GM19467 (cell line): Measurements from ENCODE around the gene COG7.
"Not testable (repeated sequence)": the region's sequence is repeated elsewhere in the genome, so short reads cannot be mapped to it uniquely, and the experiment has no call there.

Experiments used
- ATAC-seq: cut with Tn5 transposase; IDR thresholded peaks from one replicate; pipeline ENCODE4 v1.9.1; 2021; ENCODE audit warnings: mild to moderate bottlenecking, moderate library complexity; ENCODE audit not compliant: unreplicated experiment

COG7 gene

GRCh38 chr16:23452572-23453337 lies at the start of gene COG7:
TSS of gene COG7 (minus strand) at chr16:23453189. CDS start at chr16:23452994, 195 bp downstream.
- ATAC-seq = peak; percentile 77

GRCh38 chr16:23502466-23502865 lies 49.5 kb upstream of the COG7 start:
- ATAC-seq = no peak

- no peak for ATAC-seq
Observed at GRCh38 chr16:23501291-23501690, 48.3 kb upstream of the COG7 start.

GRCh38 chr16:23500862-23501225 lies 47.9 kb upstream of the COG7 start:
- no peak for ATAC-seq

- no peak for ATAC-seq
Observed at GRCh38 chr16:23500212-23500861, 47.3 kb upstream of the COG7 start.

GRCh38 chr16:23499801-23500200 lies 46.8 kb upstream of the COG7 start:
- no peak for ATAC-seq

- ATAC-seq = no peak
Observed at GRCh38 chr16:23498863-23499262, 45.9 kb upstream of the COG7 start.

GRCh38 chr16:23497543-23497868 lies 44.5 kb upstream of the COG7 start:
- no peak for ATAC-seq

- ATAC-seq = no peak
Observed at GRCh38 chr16:23496821-23497542, 44.0 kb upstream of the COG7 start.

GRCh38 chr16:23495671-23496070 lies 42.7 kb upstream of the COG7 start:
- ATAC-seq = no peak

GRCh38 chr16:23494188-23494587 lies 41.2 kb upstream of the COG7 start:
- no peak for ATAC-seq

- no peak for ATAC-seq
Observed at GRCh38 chr16:23491490-23492391, 38.8 kb upstream of the COG7 start.

GRCh38 chr16:23486480-23486879 lies 33.5 kb upstream of the COG7 start:
- no peak for ATAC-seq

GRCh38 chr16:23485841-23486240 lies 32.9 kb upstream of the COG7 start:
- no peak for ATAC-seq

GRCh38 chr16:23485257-23485614 lies 32.2 kb upstream of the COG7 start:
- ATAC-seq = no peak

GRCh38 chr16:23484510-23485256 lies 31.7 kb upstream of the COG7 start:
- no peak for ATAC-seq

- not testable (repeated sequence) for ATAC-seq
Observed at GRCh38 chr16:23483492-23483891, 30.5 kb upstream of the COG7 start.

- peak; percentile 71 for ATAC-seq
Observed at GRCh38 chr16:23482778-23483177, 29.8 kb upstream of the COG7 start.

GRCh38 chr16:23480257-23480656 lies 27.3 kb upstream of the COG7 start:
- ATAC-seq = no peak

- ATAC-seq = no peak
Observed at GRCh38 chr16:23479138-23479537, 26.1 kb upstream of the COG7 start.
